GM12864 (cell line): ENCODE data around the gene GNA12.
"Not testable (repeated sequence)": the region's sequence is repeated elsewhere in the genome, so short reads cannot be mapped to it uniquely, and the experiment has no call there.

Experiments used
- DNase-seq: peaks from one replicate; pipeline ENCODE4 v3.0.0-alpha.2; 2011; ENCODE audit warnings: low read depth
- H3K4me3 ChIP-seq: 2 replicates; pipeline ENCODE4 v1.5.1; 2011; ENCODE audit warnings: mild to moderate bottlenecking, low read depth, low read length, control low read depth
- TF ChIP-seq, protein P1 (sequence below): IDR thresholded peaks from 2 replicates; pipeline ENCODE4 v1.5.1; 2011; ENCODE audit warnings: low read depth, mild to moderate bottlenecking, moderate library complexity, low read length, control low read depth, inconsistent platforms; ENCODE audit errors: missing control alignments

The GNA12 gene

DNA sequence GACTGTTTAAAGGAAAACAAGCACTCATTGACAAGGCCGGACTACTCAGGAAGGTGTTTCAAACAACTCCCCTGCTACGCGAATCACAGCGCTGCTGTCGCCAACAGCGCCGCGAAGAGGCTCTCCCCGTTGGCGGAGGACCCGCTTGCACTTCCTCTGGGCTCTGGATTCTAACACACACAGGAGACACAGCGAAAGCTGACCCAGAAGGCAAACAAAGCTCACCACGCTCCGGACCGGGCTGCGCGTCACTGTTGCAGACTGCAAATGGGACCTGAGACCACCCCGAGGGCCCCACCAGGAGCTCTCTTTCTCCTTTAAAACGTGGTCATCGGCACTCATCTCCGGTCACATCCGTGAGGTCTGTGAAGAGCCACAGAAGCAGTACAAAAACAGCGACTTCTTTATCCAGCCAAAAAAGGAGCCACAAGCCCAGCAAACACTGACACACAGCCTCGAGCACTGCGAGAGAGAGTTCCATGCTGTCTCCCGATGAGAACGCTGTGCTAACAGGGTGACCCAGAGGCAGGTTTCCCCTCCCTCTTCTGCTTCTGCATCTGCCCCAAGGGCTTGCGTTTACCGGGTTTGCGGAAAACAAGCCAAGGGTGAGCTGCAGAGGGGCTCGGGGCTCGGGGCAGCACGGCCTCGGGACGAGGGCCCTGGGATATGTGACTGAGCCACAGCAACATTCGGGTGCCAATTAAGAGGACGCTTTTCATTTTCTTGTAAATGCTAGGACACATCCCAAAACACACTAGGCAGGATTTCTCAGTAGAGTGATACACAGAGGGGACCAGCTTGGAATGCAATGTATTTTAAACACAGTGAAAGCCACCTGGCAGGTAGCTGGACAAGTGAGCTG, 114.8 kb downstream of the GNA12 start:
- TF ChIP-seq, protein P1, sequence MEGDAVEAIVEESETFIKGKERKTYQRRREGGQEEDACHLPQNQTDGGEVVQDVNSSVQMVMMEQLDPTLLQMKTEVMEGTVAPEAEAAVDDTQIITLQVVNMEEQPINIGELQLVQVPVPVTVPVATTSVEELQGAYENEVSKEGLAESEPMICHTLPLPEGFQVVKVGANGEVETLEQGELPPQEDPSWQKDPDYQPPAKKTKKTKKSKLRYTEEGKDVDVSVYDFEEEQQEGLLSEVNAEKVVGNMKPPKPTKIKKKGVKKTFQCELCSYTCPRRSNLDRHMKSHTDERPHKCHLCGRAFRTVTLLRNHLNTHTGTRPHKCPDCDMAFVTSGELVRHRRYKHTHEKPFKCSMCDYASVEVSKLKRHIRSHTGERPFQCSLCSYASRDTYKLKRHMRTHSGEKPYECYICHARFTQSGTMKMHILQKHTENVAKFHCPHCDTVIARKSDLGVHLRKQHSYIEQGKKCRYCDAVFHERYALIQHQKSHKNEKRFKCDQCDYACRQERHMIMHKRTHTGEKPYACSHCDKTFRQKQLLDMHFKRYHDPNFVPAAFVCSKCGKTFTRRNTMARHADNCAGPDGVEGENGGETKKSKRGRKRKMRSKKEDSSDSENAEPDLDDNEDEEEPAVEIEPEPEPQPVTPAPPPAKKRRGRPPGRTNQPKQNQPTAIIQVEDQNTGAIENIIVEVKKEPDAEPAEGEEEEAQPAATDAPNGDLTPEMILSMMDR = no peak
- no peak overlapping the region for H3K4me3 ChIP-seq
- DNase-seq = no peak

DNA sequence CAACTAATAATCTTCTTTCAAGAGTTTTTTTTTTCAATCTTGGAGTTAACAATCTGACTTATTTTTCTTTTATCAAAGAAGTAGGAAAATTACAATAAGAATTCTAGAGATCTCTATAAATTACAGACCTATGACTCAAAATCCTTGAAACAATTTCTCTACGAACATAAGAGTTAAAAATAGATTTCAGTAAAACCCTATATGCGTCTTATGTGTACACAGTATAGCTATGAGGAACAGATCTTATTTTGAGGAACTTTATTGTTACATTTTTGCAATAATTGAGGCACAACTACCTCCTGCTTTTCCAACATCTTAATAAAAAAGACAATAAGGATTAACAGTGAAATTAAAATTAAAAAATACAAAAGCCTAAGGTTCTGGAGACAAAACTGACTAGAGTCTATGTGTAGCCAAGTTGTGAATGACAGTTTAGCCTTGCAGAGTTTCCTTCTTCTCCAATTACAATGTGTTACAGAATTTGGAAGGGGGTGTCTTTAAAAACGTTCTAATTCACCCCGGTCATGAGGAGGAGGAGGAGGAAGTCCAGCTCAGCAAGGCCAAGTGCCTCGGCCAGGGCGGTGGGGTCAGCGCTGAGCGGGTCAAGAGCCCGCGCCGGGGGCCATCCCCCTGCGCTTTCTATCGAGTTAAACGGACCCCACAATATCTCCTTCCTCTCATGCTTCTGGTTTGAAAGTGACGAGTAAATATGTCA, 115.6 kb downstream of the GNA12 start:
- no peak overlapping the region for H3K4me3 ChIP-seq
- TF ChIP-seq, protein P1 = no peak
- DNase-seq = no peak

DNA sequence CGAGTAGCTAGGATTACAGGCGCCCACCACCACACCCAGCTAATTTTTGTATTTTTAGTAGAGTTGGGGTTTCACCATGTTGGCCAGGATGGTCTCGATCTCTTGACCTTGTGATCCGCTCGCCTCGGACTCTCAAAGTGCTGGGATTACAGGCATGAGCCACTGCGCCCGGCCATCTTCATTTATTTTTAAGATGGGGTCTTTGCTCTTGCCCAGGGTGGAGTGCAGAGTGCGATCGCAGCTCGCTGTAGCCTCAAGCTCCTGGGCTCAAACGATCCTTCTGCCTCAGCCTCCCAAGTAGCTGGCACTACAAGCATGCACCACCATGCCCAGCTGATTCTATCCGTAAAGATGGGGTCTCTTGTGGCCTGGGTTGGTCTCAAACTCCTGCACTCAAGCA, 116.9 kb downstream of the GNA12 start:
- not testable (repeated sequence) for DNase-seq, H3K4me3 ChIP-seq

DNA sequence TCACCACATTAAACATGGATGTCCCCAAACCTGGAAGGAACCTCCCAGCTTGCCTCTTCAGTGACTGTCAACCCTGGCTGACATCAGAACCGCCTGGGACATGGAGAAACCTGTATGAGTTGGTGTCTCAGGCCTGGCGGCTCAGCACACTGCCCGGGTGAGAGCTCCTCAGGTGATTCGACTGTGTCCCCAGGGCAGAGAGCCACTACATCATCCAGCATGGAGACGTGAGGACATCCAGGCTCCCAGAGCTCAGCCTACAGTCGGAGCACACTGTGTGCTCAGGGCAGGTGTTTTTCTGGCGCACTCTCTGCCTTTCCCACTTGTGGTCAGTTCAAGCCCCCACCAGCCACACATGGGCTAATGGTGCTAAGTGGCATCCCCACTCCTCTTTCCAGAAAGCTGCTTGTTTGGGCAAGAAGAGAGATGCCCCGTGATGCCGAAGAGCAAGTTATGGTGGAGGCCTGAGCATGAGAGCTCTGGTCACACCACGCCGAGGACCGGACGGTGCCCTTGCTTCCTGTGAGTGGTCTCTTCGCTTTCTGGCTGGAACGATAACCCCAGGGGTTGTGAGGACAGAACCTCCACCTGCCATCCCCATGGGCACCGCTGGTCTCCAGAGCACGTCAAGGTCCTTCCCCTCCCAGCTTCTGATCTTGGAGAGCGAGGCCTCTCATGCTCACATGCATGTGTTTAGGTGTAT, 117.6 kb downstream of the GNA12 start:
- no peak overlapping the region for H3K4me3 ChIP-seq
- TF ChIP-seq, protein P1 = no peak
- DNase-seq = no peak

DNA sequence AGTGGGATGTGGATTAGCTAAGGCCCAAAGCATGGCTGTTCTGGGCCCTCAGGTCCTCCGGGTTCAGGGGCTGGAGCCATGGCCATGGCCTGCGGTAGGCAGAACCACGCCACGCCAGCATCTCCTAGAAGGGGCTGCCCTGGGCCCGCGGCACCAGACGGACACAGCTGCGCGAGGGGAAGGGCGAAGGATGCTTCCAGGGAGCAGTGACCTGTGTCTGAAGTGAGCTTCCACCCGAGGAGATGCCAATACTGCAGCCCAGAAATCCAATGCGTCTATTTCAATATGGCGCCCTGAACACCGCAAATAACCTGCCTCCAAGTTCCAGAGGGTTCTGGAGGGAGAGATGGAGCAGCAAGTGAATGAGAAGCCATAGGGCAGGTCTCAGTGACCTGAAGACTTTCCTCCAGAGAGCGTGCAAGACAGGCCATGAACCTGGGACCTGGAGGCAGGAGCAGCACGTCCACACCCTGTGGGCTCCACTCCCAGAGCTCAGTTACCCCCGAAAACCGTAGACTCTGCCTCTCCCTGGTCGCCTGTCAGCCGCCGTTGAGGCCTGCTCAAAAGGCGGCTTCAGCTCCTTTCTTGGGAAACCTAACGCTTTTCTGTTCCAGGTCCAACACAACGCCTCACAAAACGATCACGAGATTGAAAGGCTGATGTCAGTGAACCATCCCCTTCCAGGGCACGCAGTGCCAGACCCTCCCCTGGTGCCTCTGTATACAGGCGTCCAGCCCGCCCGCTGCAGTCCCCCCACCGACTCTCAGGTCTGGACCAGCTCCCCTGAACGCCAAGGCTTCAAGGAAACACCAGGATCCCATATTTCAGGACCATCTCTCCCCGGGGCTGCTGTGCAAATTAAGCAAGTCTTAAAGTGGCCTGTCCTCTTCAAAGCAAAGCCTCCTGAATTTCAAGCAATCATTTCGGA, 118.7 kb downstream of the GNA12 start:
- no peak overlapping the region for H3K4me3 ChIP-seq
- TF ChIP-seq, protein P1 = no peak
- no peak for DNase-seq

DNA sequence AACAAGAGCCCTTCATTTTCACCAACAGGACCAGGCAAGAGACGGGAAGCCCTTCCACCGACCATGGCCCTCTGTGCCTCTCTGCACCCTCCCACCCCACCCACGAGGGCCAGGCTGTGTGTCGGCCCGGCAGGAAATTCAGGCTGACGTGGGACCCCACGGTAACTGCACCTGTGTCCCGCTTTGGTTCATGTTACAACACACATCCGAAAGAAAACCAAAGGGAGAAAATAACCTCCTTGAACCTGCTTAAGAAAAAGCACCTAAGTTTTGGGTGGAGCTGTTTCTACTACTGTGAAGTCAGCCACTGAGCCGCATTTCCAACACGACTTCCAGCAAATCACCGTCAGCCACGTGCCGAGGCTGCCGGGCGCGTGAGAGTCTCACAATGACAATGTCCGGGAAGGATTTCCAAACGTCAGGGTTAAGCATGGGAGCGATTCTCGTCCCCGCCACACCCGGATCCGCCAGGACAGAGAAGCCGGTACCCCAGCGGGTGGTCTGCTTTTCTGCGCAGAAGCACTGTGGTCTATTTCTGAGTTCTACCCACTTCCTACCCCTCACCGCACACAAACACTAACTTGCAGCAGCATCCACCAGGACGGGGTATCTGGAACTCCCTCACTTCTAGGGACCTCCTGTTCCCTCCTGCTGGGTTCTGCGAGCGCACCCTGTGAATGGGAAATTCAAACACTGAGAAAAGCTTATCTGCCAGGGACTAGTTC, 119.5 kb downstream of the GNA12 start:
- no peak overlapping the region for H3K4me3 ChIP-seq
- DNase-seq = no peak
- TF ChIP-seq, protein P1 = no peak

DNA sequence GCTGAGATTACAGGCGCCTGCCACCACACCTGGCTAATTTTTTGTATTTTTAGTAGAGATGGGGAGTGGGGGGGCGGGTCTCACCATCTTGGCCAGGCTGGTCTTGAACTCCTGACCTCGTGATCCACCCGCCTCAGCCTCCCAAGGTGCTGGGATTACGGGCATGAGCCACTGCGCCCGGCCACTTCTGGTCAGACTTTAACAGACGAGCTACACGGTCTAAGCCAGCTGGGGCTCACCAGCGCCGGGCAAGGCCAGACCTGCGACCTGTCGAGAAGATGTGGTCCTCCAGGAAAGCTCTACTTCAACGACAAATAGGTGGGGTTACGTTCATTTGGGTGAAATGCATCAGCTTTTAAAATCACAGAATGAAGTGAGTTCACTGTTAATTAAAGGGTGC, 120.1 kb downstream of the GNA12 start:
- not testable (repeated sequence) for H3K4me3 ChIP-seq, DNase-seq
